Activated T-cell treated with anti-CD3 and anti-CD28 coated beads, Interleukin-2, amount 50 U/mL, for 4 hours (primary cell): ENCODE measurements around the gene GALNT9. TPM values are rescaled to one million over a fixed set of nuclear protein-coding genes. Genes with fewer than 3 reads are reported as not detected.

Experiments
- ATAC-seq, 2 donors: fragments of 200-7000 bp; cut with Tn5 transposase; one replicate each; pipeline ENCODE4 v1.10.0; 2021
- DNase-seq: peaks from one replicate; pipeline ENCODE4 v3.0.0-alpha.2; 2020
- H3K27me3 Mint-ChIP-seq: one replicate; pipeline ENCODE4 v1.8.0; 2021; ENCODE audit warnings: low read depth, mixed read lengths
- H3K36me3 Mint-ChIP-seq: one replicate; pipeline ENCODE4 v1.8.0; 2022; ENCODE audit warnings: mixed read lengths; ENCODE audit not compliant: insufficient read depth
- H3K4me1 Mint-ChIP-seq: one replicate; pipeline ENCODE4 v1.8.0; 2021; ENCODE audit warnings: low read depth, mixed read lengths
- H3K4me3 Mint-ChIP-seq: one replicate; pipeline ENCODE4 v1.8.0; 2021; ENCODE audit warnings: mild to moderate bottlenecking, moderate library complexity, mixed read lengths
- H3K9me3 Mint-ChIP-seq: one replicate; pipeline ENCODE4 v1.8.0; 2021; ENCODE audit warnings: mixed read lengths
- total RNA-seq, 3 donors: library from RNA; stranded (reverse); gene quantifications; one replicate each; pipeline ENCODE4 v1.2.1, GENCODE V29; 2021

GALNT9 gene
- total RNA-seq, 3 donors from 2014 or later: 0.30 to 0.71 (median 0.34) TPM

DNA sequence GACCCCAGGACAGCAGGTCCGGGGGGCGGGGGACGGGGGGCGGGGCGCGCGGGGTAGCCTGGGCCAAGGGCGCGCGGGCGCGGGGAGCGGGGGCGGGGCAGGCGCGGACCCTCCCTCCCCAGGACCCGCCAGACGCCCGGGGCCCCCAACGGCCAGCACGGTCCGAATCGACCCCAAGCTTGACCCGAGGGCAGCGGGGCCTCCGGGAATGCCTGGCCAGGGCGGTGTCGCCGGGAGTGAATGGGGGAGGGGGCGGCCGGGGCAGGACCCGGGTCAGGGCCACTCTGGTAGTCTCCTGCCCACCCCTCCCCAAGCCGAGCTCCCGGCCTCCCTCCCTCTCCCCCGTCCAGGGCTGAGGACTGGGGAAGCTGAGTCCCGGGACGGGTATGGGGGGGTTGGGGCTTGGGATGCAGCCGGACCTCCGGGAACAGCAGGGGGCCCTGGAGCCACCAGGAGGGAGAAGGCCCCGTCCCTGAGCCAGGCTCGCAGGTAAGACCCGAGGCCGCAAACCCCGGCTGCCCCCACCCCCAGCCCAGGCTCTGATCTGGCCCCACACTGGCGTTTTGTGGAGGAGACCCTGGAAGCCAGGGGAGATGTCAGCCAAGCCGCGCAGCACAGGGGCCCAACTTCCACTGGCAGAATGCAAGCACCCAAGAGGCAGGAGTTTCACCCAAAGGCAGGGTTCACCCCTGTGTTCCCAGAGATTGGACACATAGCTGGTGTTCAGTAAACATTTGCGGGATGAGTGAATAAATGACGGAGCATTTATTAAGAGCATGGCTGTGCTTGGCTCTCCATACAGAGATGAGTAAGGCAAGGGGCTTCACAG lies 545 bp upstream of the GALNT9 start:
- H3K36me3 Mint-ChIP-seq: no peaks in the 10 kb centered on the region
- ATAC-seq (no peak), DNase-seq (no peak)
- no peaks in the 10 kb centered on the region for H3K9me3 Mint-ChIP-seq
- peaks cover 10% of the 10 kb centered on the region for H3K4me1 Mint-ChIP-seq
- no peak overlapping the region for H3K4me3 Mint-ChIP-seq
- H3K27me3 Mint-ChIP-seq: peaks cover 48% of the 10 kb centered on the region

DNA sequence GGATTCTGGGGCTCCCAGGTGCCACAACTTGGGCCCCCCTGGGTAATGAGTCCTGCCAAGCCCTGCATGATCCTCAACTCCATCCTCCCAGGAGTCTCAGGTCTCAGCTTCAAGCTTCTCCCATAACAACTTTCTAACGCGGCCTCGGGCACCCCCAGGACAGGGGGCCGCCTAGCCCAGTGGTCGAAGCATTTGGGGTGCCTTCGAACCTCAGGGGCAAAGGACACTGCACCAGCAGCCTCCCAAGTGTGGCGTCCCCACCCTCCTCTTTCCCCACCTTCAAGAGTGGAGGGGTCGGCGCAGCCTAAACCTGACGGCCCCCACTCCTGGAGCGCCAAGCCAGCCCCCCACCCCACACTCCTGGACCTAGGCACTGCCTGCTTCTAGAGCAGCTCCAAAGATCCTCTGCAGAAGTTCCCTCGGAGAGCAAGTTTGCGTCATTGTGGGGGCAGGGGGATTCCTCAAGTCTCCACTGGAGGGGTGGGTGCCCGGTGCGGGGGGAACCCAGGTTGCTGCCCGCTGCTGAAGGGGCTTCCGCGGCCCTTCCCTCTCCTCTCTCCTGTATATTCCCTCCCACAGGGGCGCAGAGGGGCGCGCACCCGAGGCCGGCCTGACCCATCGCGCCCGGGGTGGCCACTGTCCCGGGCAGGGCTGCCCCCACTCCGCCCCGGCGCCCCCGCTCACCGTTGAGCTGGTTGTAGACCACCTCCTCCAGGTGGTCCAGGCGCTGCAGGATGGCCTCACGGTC lies 933 bp downstream of the GALNT9 start:
- peaks cover 49% of the 10 kb centered on the region for H3K27me3 Mint-ChIP-seq
- peak overlapping the region; percentile 40 for H3K4me3 Mint-ChIP-seq
- DNase-seq (no peak), ATAC-seq (no peak)
- peaks cover 11% of the 10 kb centered on the region for H3K4me1 Mint-ChIP-seq
- H3K36me3 Mint-ChIP-seq: no peaks in the 10 kb centered on the region
- H3K9me3 Mint-ChIP-seq: no peaks in the 10 kb centered on the region

GRCh38 chr12:132327336-132328171 lies 1.8 kb downstream of the GALNT9 start:
- H3K27me3 Mint-ChIP-seq: peaks cover 57% of the 10 kb centered on the region
- ATAC-seq (peak; percentile 81 to 83), DNase-seq (peak; percentile 47)
- no peaks in the 10 kb centered on the region for H3K36me3 Mint-ChIP-seq
- H3K4me1 Mint-ChIP-seq: peaks cover 15% of the 10 kb centered on the region
- no peaks in the 10 kb centered on the region for H3K9me3 Mint-ChIP-seq
- H3K4me3 Mint-ChIP-seq: no peak overlapping the region

DNA sequence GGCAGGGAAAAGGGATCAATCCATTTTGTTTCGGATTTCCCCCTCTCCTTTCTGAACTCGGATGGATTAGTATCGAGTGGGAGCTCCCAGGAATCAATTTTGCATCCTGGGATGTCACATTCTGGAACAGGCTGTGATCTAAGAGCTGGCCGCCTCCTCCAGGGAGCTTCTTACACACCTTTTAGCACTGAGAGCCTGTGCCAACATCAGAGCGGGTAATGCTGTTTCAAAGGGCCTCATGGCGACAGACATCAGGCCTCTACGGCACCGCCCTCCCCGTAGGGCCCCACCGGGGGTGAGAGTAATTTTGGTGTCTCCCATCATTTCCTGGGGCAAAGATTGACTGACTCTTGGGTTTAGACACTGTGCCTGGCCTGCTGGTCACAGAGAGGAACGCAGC lies 2.7 kb downstream of the GALNT9 start:
- Mint-ChIP-seq H3K4me1 (peaks cover 15% of the 10 kb centered on the region), H3K4me3 (no peak overlapping the region), H3K9me3 (no peaks in the 10 kb centered on the region), H3K27me3 (peaks cover 48% of the 10 kb centered on the region), H3K36me3 (no peaks in the 10 kb centered on the region)
- DNase-seq (no peak), ATAC-seq (no peak)

- Mint-ChIP-seq H3K27me3 (peaks cover 43% of the 10 kb centered on the region), H3K9me3 (no peaks in the 10 kb centered on the region), H3K36me3 (no peaks in the 10 kb centered on the region), H3K4me3 (no peak overlapping the region), H3K4me1 (peaks cover 15% of the 10 kb centered on the region)
- no peak for ATAC-seq
- no peak for DNase-seq
Measured at GRCh38 chr12:132325733-132326130, 3.7 kb downstream of the GALNT9 start.

GRCh38 chr12:132324841-132325732 lies 4.3 kb downstream of the GALNT9 start:
- Mint-ChIP-seq H3K4me1 (peaks cover 12% of the 10 kb centered on the region), H3K36me3 (no peaks in the 10 kb centered on the region), H3K4me3 (no peak overlapping the region), H3K9me3 (no peaks in the 10 kb centered on the region), H3K27me3 (peaks cover 36% of the 10 kb centered on the region)
- ATAC-seq: no peak
- DNase-seq: no peak

GRCh38 chr12:132324173-132324572 lies 5.2 kb downstream of the GALNT9 start:
- Mint-ChIP-seq H3K9me3 (no peaks in the 10 kb centered on the region), H3K36me3 (no peaks in the 10 kb centered on the region), H3K27me3 (peaks cover 36% of the 10 kb centered on the region), H3K4me1 (peaks cover 12% of the 10 kb centered on the region), H3K4me3 (no peak overlapping the region)
- DNase-seq: no peak
- no peak for ATAC-seq

DNA sequence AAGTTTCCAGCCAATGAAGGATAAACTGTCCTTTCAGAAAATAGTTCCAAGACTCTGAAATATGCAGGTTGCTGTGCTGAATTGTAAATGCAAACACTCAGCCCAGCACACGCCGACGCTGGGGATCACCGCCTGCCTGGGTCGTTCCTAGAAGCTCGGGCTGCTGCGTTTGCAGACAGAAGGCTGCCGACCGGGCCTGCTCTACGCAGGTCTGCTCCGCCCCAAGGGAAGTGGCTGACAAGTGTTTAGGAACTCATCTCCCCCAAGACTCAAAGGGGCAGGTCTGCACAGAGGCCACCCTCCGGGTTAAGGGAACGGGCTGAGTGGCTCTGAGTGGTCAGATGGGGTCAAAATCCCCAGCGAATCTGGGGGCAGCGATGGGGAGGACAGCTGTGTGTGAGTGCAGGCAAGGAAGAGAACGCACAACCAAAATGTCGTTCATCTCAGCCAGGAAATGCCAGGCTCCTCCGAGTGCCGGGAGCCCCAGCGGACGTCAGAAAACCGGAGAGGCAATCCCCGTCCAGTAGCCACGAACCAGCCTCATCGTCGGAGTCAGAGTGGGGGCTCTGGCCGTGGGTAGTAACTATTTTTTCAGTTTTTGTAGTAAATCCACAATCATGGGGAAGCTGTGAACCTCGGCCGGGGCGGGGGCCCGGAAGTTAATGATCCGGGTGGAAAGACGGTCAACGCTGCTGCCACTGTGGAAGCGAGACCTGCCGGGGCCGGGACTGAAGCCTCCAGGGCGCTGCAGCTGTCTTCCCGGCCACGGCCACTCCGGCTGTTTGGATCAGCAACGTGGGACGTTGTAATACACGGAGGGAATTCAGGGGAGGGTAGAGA lies 6.0 kb downstream of the GALNT9 start:
- Mint-ChIP-seq H3K27me3 (peaks cover 32% of the 10 kb centered on the region), H3K4me1 (peaks cover 12% of the 10 kb centered on the region), H3K4me3 (peak overlapping the region; percentile 64), H3K9me3 (no peaks in the 10 kb centered on the region), H3K36me3 (no peaks in the 10 kb centered on the region)
- ATAC-seq (peak in 1 of 2 donors; percentile 11), DNase-seq (no peak)

DNA sequence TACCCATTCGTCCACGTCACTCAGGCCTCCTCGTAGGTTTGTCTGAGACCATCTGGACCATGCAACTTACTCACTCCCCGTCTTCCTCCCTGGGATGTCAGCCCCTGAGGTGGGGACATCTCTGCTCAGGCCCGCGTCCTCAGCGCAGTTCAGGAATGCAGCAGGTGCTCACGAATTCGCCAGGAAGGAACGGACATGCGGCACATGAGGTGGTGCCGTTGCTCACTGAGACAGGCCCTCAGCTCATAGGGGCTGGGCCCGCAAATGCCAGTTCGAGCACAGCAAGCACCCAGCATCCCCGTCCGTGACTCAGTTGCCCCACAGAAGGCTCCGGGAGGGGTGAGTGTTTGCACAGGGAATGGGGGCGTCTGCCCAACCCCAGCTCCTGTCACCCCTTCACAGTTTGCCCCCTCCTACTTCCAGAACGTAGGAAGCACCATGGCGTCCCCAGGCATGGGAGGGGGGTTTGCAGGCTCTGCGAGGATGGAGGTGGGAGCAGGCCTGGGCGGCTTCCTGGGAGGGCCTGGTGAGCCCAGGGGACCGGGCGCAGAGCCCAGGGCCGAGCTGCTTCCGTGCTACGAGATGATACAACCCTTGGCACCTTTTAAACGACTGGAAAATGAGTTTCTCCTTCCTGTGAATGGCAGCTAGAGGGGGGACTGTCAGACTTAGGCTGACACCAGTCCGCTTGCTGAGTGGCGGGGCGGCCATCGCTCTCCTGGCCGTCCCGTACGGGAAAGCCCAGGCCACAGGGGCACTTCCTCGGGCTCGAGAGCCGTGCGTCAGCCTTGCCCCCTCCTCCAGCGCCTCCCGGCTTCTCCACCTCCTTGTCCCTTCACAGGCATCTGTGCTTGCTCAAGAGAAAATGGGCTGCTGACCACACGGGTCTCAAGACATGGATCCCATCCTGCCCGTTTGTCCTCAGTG lies 6.9 kb downstream of the GALNT9 start:
- no peak overlapping the region for H3K4me3 Mint-ChIP-seq

GRCh38 chr12:132321321-132322118 lies 7.9 kb downstream of the GALNT9 start:
- Mint-ChIP-seq H3K27me3 (peaks cover 27% of the 10 kb centered on the region), H3K4me3 (no peak overlapping the region), H3K4me1 (peaks cover 5% of the 10 kb centered on the region), H3K36me3 (no peaks in the 10 kb centered on the region), H3K9me3 (no peaks in the 10 kb centered on the region)
- DNase-seq (no peak), ATAC-seq (no peak)

More for the DNA sequence above, 6.9 kb downstream of the GALNT9 start:
- ATAC-seq (no peak), DNase-seq (no peak)
- peaks cover 28% of the 10 kb centered on the region for H3K27me3 Mint-ChIP-seq
- H3K9me3 Mint-ChIP-seq: no peaks in the 10 kb centered on the region
- no peaks in the 10 kb centered on the region for H3K36me3 Mint-ChIP-seq
- H3K4me1 Mint-ChIP-seq: peaks cover 12% of the 10 kb centered on the region

DNA sequence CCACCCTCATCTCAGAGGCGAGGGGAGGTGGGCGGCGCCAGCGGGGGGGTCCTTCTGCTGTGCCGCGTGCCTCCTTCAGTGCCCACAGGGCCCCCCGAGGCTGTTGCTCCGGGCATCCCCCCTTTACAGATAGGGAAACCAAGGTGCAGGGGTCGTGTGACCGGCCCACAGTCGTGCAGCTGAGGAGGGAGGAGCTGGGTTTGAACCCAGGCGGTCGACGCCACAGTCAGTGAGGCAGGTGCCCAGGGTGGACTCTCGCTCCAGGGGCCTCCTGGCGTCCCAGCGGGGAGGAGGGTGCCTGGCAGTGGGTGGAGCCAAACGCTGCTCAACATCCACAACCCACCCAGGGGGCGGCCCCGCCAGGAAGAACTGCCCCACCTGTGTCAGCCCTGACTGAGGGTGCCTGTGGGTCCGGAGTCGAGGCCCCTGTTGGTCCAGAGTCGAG lies 8.6 kb downstream of the GALNT9 start:
- no peaks in the 10 kb centered on the region for H3K9me3 Mint-ChIP-seq
- ATAC-seq: no peak

More for the DNA sequence above, 8.6 kb downstream of the GALNT9 start:
- H3K4me1 Mint-ChIP-seq: peaks cover 5% of the 10 kb centered on the region
- no peaks in the 10 kb centered on the region for H3K36me3 Mint-ChIP-seq
- DNase-seq: no peak
- H3K4me3 Mint-ChIP-seq: no peak overlapping the region
- peaks cover 25% of the 10 kb centered on the region for H3K27me3 Mint-ChIP-seq
